HepG2 (cell line): ENCODE results near the gene DNAAF9. TPM values are rescaled to one million over a fixed set of nuclear protein-coding genes. Genes with fewer than 3 reads are reported as not detected.

Experiments
- BCL3 ChIP-seq: sonication (generic); formaldehyde crosslinking; IDR thresholded peaks from 2 replicates; pipeline ENCODE4 v1.5.1; 2020; ENCODE audit warnings: mild to moderate bottlenecking, missing genetic modification reagents, moderate library complexity
- CBFB ChIP-seq: sonication (generic); formaldehyde crosslinking; IDR thresholded peaks from 2 replicates; pipeline ENCODE4 v1.4.0; 2020; ENCODE audit warnings: missing genetic modification reagents
- CCAR2 ChIP-seq: fragments of 200-400 bp; formaldehyde crosslinking; optimal IDR thresholded peaks from 2 replicates; pipeline ENCODE3; 2018; ENCODE audit warnings: low read depth, mild to moderate bottlenecking, low read length, moderate library complexity
- DMAP1 ChIP-seq: IDR thresholded peaks from 2 replicates; pipeline ENCODE4 v1.6.1; 2016
- DPF2 ChIP-seq: sonication (generic); formaldehyde crosslinking; IDR thresholded peaks from 2 replicates; pipeline ENCODE4 v1.4.0; 2020; ENCODE audit warnings: mild to moderate bottlenecking, low read depth, missing genetic modification reagents, borderline replicate concordance
- KLF13 ChIP-seq: sonication (generic); formaldehyde crosslinking; IDR thresholded peaks from 2 replicates; pipeline ENCODE4 v1.4.0; 2020; ENCODE audit warnings: mild to moderate bottlenecking, missing genetic modification reagents
- NONO ChIP-seq, 2 experiments: fragments of 450-650 bp in 1 of 2; sonication (generic) in 1 of 2; formaldehyde crosslinking in 1 of 2; IDR thresholded peaks in 1 of 2; conservative IDR thresholded peaks in 1 of 2; 2 replicates each; pipeline versions ENCODE4 v1.6.1 to v1.8.0; 2017 to 2022; ENCODE audit warnings: mild to moderate bottlenecking in 1 of 2, missing genetic modification reagents in 1 of 2, moderate library complexity in 1 of 2
- SP5 ChIP-seq: IDR thresholded peaks from 2 replicates; pipeline ENCODE4 v1.6.1; 2016; ENCODE audit warnings: low read depth, borderline replicate concordance
- TEAD3 ChIP-seq: optimal IDR thresholded peaks from 2 replicates; pipeline ENCODE3; 2016; ENCODE audit warnings: borderline replicate concordance
- ZBTB26 ChIP-seq: IDR thresholded peaks from 2 replicates; pipeline ENCODE4 v1.6.1; 2016; ENCODE audit warnings: missing compliant biosample characterization, missing genetic modification reagents, borderline replicate concordance
- ZNF256 ChIP-seq: sonication (generic); formaldehyde crosslinking; conservative IDR thresholded peaks from 2 replicates; pipeline ENCODE4 v1.4.0; 2020; ENCODE audit warnings: missing genetic modification reagents
- ZNF337 ChIP-seq: sonication (generic); formaldehyde crosslinking; IDR thresholded peaks from 2 replicates; pipeline ENCODE4 v1.5.1; 2020; ENCODE audit warnings: missing genetic modification reagents, low read depth, mild to moderate bottlenecking, borderline replicate concordance
- ZNF431 ChIP-seq: sonication (generic); formaldehyde crosslinking; IDR thresholded peaks from 2 replicates; pipeline ENCODE4 v1.9.0; 2022; ENCODE audit warnings: missing genetic modification reagents, low read depth, mild to moderate bottlenecking, borderline replicate concordance
- ZNF44 ChIP-seq: sonication (generic); formaldehyde crosslinking; IDR thresholded peaks from 2 replicates; pipeline ENCODE4 v1.5.1; 2020; ENCODE audit warnings: mild to moderate bottlenecking, missing genetic modification reagents
- ZNF790 ChIP-seq: sonication (generic); formaldehyde crosslinking; IDR thresholded peaks from 2 replicates; pipeline ENCODE4 v1.8.0; 2022; ENCODE audit warnings: missing genetic modification reagents, mild to moderate bottlenecking, borderline replicate concordance
- ZNF816 ChIP-seq: sonication (generic); formaldehyde crosslinking; IDR thresholded peaks from 2 replicates; pipeline ENCODE4 v1.8.0; 2022; ENCODE audit warnings: missing genetic modification reagents, mild to moderate bottlenecking, borderline replicate concordance
- polyA plus RNA-seq, 8 experiments: library from polyadenylated mRNA; depleted of rRNA in 3 of 8; stranded (reverse) in 7 of 8; unstranded in 1 of 8; fragments of >200 nt; fragmentation: Illumina TruSeq in 4 of 8; extraction: Trizol in 4 of 8; gene quantifications; 2 replicates each; pipeline versions ENCODE4 v1.2.1 to v1.2.3, GENCODE V29; 2011 to 2016; ENCODE audit warnings: low read depth in 4 of 8, missing spikeins in 1 of 8, mixed read lengths in 1 of 8; ENCODE audit not compliant: insufficient read depth in 1 of 8
- total RNA-seq, 5 experiments: library from RNA; depleted of rRNA; stranded (reverse); fragments of >200 nt; fragmentation: Illumina TruSeq; extraction: Trizol; gene quantifications; 2 replicates each; pipeline ENCODE4 v1.2.3, GENCODE V29; 2016; ENCODE audit warnings: low read depth in 1 of 5
- TF ChIP-seq, protein P1 (sequence below), 2 experiments: fragments of 450-650 bp in 1 of 2; sonication (generic) in 1 of 2; formaldehyde crosslinking; IDR thresholded peaks; 2 replicates each; pipeline versions ENCODE4 v1.5.0 to v1.8.0; 2020 to 2022; ENCODE audit warnings: mild to moderate bottlenecking in 1 of 2, missing genetic modification reagents in 1 of 2
- TF ChIP-seq, protein P2 (sequence below): sonication (generic); formaldehyde crosslinking; IDR thresholded peaks from one replicate; pipeline ENCODE4 v1.5.1; 2020; ENCODE audit warnings: mild to moderate bottlenecking, missing genetic modification reagents; ENCODE audit errors: not compliant biosample characterization

Gene DNAAF9
- total and polyA plus RNA-seq, 2 of the 13 experiments (the other 11 are each of a cell fraction or from before 2014, with no cell fraction given), result 10.5 to 14.9 TPM

DNA sequence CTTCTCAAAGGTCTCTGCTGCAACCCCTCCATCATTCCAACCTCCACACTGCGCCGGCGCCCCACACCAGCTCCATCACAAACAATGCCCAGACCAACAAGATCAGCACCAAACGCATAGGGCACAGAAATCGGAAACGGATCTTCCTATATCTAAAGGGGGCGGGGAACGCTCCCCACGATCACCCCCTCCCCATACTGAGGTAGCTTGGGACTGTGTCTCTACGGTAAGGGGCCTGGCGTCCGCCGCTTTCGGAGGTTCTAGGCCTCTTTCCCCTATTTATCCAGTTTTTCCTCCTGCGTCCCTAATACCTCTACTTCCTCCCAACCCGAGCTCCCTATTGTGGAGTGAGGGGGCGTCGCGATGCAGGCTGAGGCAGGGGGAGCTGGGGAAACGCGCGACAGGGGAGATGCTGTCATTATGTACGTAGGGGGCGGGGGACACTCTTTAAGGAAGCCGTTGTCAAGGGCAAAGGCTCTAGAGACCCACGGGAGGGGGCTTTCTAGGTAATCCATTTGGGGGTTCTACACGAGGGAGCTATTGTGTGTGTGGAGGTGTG is 909 bp downstream of the DNAAF9 start (continued):
- TF ChIP-seq ZNF790 (CRISPR knock-in tag) (no peak; the same call in 1 of the 2 replicates), CBFB (CRISPR knock-in tag) (no peak), SP5 (no peak), DPF2 (no peak), BCL3 (no peak), ZNF256 (CRISPR knock-in tag) (0 out of 2 replicates have a peak, but pooled peaks have one; percentile 43), NONO (IDR thresholded peaks at IDR 0.05) (no peak), NONO (CRISPR knock-in tag; conservative IDR thresholded peaks at IDR 0.05) (no peak), ZNF44 (no peak), ZNF337 (CRISPR knock-in tag) (no peak), DMAP1 (CRISPR knock-in tag) (no peak), ZNF431 (CRISPR knock-in tag) (no peak), TEAD3 (no peak), ZNF816 (CRISPR knock-in tag) (no peak), CCAR2 (peak; percentile 43), ZBTB26 (CRISPR knock-in tag) (no peak; the same call in 1 of the 2 replicates), KLF13 (CRISPR knock-in tag) (no peak)
- TF ChIP-seq, protein P1, sequence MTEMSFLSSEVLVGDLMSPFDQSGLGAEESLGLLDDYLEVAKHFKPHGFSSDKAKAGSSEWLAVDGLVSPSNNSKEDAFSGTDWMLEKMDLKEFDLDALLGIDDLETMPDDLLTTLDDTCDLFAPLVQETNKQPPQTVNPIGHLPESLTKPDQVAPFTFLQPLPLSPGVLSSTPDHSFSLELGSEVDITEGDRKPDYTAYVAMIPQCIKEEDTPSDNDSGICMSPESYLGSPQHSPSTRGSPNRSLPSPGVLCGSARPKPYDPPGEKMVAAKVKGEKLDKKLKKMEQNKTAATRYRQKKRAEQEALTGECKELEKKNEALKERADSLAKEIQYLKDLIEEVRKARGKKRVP (CRISPR knock-in tag; IDR thresholded peaks at IDR 0.05), result 0 out of 4 replicates have a peak, but pooled peaks of 1 of the 2 experiments have one; percentile 30
- TF ChIP-seq, protein P2, sequence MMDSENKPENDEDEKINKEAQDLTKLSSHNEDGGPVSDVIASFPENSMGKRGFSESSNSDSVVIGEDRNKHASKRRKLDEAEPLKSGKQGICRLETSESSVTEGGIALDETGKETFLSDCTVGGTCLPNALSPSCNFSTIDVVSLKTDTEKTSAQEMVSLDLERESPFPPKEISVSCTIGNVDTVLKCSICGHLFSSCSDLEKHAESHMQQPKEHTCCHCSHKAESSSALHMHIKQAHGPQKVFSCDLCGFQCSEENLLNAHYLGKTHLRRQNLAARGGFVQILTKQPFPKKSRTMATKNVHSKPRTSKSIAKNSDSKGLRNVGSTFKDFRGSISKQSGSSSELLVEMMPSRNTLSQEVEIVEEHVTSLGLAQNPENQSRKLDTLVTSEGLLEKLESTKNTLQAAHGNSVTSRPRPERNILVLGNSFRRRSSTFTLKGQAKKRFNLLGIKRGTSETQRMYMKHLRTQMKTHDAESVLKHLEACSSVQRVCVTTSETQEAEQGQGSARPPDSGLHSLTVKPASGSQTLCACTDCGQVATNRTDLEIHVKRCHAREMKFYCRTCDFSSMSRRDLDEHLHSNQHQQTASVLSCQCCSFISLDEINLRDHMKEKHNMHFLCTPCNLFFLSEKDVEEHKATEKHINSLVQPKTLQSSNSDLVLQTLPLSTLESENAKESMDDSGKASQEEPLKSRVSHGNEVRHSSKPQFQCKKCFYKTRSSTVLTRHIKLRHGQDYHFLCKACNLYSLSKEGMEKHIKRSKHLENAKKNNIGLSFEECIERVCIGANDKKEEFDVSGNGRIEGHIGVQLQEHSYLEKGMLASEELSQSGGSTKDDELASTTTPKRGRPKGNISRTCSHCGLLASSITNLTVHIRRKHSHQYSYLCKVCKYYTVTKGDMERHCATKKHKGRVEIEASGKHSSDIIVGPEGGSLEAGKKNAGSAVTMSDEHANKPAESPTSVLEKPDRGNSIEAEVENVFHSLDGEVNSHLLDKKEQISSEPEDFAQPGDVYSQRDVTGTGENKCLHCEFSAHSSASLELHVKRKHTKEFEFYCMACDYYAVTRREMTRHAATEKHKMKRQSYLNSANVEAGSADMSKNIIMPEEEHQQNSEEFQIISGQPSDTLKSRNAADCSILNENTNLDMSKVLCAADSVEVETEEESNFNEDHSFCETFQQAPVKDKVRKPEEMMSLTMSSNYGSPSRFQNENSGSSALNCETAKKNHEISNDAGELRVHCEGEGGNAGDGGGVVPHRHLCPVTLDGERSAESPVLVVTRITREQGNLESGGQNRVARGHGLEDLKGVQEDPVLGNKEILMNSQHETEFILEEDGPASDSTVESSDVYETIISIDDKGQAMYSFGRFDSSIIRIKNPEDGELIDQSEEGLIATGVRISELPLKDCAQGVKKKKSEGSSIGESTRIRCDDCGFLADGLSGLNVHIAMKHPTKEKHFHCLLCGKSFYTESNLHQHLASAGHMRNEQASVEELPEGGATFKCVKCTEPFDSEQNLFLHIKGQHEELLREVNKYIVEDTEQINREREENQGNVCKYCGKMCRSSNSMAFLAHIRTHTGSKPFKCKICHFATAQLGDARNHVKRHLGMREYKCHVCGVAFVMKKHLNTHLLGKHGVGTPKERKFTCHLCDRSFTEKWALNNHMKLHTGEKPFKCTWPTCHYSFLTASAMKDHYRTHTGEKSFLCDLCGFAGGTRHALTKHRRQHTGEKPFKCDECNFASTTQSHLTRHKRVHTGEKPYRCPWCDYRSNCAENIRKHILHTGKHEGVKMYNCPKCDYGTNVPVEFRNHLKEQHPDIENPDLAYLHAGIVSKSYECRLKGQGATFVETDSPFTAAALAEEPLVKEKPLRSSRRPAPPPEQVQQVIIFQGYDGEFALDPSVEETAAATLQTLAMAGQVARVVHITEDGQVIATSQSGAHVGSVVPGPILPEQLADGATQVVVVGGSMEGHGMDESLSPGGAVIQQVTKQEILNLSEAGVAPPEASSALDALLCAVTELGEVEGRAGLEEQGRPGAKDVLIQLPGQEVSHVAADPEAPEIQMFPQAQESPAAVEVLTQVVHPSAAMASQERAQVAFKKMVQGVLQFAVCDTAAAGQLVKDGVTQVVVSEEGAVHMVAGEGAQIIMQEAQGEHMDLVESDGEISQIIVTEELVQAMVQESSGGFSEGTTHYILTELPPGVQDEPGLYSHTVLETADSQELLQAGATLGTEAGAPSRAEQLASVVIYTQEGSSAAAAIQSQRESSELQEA (CRISPR knock-in tag), result peak; percentile 59
